ENCODE data around the gene MKLN1.
A peak's percentile ranks its signal among the peaks of the same experiment; 100 is the strongest.

The MKLN1 gene

GRCh38 chr7:131524115-131524514, 196.4 kb downstream of the MKLN1 start:
- Histone ChIP-seq H3K4me1 (ENCODE audit: low read depth, poor library complexity, severe bottlenecking) (peaks cover 35% of the 10 kb centered on the region), H3K36me3 (ENCODE audit: insufficient read depth) (no peaks in the 10 kb centered on the region), H3K9ac (no peak overlapping the region), H2AFZ (ENCODE audit: low read depth) (no peak overlapping the region), H3K27ac (no peak overlapping the region), H3K79me2 (ENCODE audit: insufficient read depth, low read depth) (no peaks in the 10 kb centered on the region), H3K4me2 (no peak overlapping the region), H4K20me1 (ENCODE audit: insufficient read depth) (no peaks in the 10 kb centered on the region), H3K27me3 (ENCODE audit: insufficient read depth, low read depth) (no peaks in the 10 kb centered on the region), H3K4me3 (IDR thresholded peaks at IDR 0.05; ENCODE audit: insufficient read depth, low read depth, low read length) (no peak overlapping the region)
- no peak for TF ChIP-seq CTCF (conservative IDR thresholded peaks at IDR 0.05; ENCODE audit: low read depth, low read length)

GRCh38 chr7:131524703-131525102, 197.0 kb downstream of the MKLN1 start:
- Histone ChIP-seq H2AFZ (ENCODE audit: low read depth) (no peak overlapping the region), H3K4me2 (no peak overlapping the region), H3K79me2 (ENCODE audit: insufficient read depth, low read depth) (no peaks in the 10 kb centered on the region), H3K27ac (no peak overlapping the region), H3K9ac (no peak overlapping the region), H3K36me3 (ENCODE audit: insufficient read depth) (no peaks in the 10 kb centered on the region), H3K4me3 (IDR thresholded peaks at IDR 0.05; ENCODE audit: insufficient read depth, low read depth, low read length) (no peak overlapping the region), H4K20me1 (ENCODE audit: insufficient read depth) (no peaks in the 10 kb centered on the region), H3K27me3 (ENCODE audit: insufficient read depth, low read depth) (no peaks in the 10 kb centered on the region), H3K4me1 (ENCODE audit: low read depth, poor library complexity, severe bottlenecking) (peaks cover 35% of the 10 kb centered on the region)
- no peak for TF ChIP-seq CTCF (conservative IDR thresholded peaks at IDR 0.05; ENCODE audit: low read depth, low read length)

- no peak for TF ChIP-seq CTCF (conservative IDR thresholded peaks at IDR 0.05; ENCODE audit: low read depth, low read length)
- Histone ChIP-seq H3K4me1 (ENCODE audit: low read depth, poor library complexity, severe bottlenecking) (peaks cover 35% of the 10 kb centered on the region), H4K20me1 (ENCODE audit: insufficient read depth) (no peaks in the 10 kb centered on the region), H3K9ac (no peak overlapping the region), H3K79me2 (ENCODE audit: insufficient read depth, low read depth) (no peaks in the 10 kb centered on the region), H3K27ac (no peak overlapping the region), H3K36me3 (ENCODE audit: insufficient read depth) (no peaks in the 10 kb centered on the region), H2AFZ (ENCODE audit: low read depth) (no peak overlapping the region), H3K27me3 (ENCODE audit: insufficient read depth, low read depth) (no peaks in the 10 kb centered on the region), H3K4me3 (IDR thresholded peaks at IDR 0.05; ENCODE audit: insufficient read depth, low read depth, low read length) (no peak overlapping the region), H3K4me2 (no peak overlapping the region)
These were observed 198.1 kb downstream of the MKLN1 start for GRCh38 chr7:131525820-131526219.

- Histone ChIP-seq H3K4me3 (IDR thresholded peaks at IDR 0.05; ENCODE audit: insufficient read depth, low read depth, low read length) (no peak overlapping the region), H3K4me2 (peak overlapping the region; percentile 23), H3K27ac (peak overlapping the region; percentile 16; the same call in 1 of the 2 replicates), H3K9ac (no peak overlapping the region), H3K27me3 (ENCODE audit: insufficient read depth, low read depth) (no peaks in the 10 kb centered on the region), H3K79me2 (ENCODE audit: insufficient read depth, low read depth) (no peaks in the 10 kb centered on the region), H3K36me3 (ENCODE audit: insufficient read depth) (no peaks in the 10 kb centered on the region), H4K20me1 (ENCODE audit: insufficient read depth) (no peaks in the 10 kb centered on the region), H3K4me1 (ENCODE audit: low read depth, poor library complexity, severe bottlenecking) (peaks cover 28% of the 10 kb centered on the region), H2AFZ (ENCODE audit: low read depth) (no peak overlapping the region)
- no peak for TF ChIP-seq CTCF (conservative IDR thresholded peaks at IDR 0.05; ENCODE audit: low read depth, low read length)
These were observed 199.8 kb downstream of the MKLN1 start for GRCh38 chr7:131527456-131527855.
